Renal cortex interstitium (tissue), 11 donors: ENCODE results near the gene CCDC18. TPM values are rescaled to one million over a fixed set of nuclear protein-coding genes. Genes with fewer than 3 reads are reported as not detected.
"Not testable (repeated sequence)": the region's sequence is repeated elsewhere in the genome, so short reads cannot be mapped to it uniquely, and the experiment has no call there.

ENCODE experiments used
- DNase-seq, 11 donors: peaks; one replicate each; pipeline ENCODE4 v3.0.0-alpha.2; 2013; ENCODE audit warnings: low read depth in 9 of 11, low spot score in 4 of 11; ENCODE audit errors: extremely low read depth in 1 of 11
- polyA plus RNA-seq, 3 donors: library from polyadenylated mRNA; unstranded; fragments of 120-200 nt; gene quantifications; one replicate each; pipeline ENCODE4 v1.2.1, GENCODE V29; 2013; ENCODE audit not compliant: insufficient read length in 3 of 3

Gene CCDC18
- polyA plus RNA-seq, 3 donors = 11.4 to 12.8 (median 11.4) TPM

DNA sequence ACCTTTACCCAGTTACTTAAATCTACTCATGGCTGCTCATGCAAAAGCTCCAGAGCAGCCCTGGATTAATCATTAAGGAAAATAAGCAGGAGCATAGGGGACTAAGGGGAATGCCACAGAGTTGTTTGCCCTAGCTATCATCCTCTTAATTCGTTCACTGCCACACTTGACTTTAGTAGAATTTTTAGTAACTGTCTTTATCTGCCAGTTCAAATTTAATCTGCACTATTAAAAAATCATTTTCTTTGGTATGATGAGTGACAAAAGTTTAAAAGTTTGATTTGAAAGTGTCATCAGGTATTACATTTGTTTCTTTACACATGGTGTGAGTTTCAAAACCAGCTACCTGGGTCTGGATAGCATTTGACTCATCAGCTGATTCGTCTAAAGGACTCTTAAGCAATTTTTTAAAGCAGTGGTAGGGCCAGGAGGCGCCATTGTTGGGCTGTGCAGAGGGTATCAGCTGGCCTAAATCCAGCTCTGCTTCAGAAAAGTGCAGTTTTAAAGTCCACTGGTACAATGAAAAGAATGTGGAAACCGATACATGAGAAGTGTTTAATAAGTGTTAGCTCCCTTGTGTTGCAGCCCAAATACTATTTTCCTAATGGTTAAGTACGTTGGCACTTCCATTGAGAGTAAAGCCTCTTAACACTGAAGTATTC, 95.2 kb downstream of the CCDC18 start:
- DNase-seq = peak in 8 of 11 donors; percentile 5 to 59 (median 30)

DNA sequence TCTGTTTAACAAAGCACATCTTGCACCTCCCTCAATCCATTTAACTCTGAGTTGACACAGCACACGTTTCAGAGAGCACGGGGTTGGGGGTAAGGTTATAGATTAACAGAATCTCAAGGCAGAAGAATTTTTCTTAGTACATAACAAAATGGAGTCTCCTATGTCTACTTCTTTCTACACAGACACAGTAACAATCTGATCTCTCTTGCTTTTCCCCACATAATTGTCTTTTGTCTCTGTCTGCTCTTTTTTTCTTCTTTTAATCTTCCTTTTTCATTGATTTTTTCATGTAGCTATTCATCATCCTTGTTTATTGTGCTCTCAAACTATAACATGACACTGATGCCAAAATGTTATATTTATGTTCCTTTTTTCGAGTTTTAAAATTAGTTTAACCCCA, 97.0 kb downstream of the CCDC18 start:
- DNase-seq = not testable (repeated sequence)

DNA sequence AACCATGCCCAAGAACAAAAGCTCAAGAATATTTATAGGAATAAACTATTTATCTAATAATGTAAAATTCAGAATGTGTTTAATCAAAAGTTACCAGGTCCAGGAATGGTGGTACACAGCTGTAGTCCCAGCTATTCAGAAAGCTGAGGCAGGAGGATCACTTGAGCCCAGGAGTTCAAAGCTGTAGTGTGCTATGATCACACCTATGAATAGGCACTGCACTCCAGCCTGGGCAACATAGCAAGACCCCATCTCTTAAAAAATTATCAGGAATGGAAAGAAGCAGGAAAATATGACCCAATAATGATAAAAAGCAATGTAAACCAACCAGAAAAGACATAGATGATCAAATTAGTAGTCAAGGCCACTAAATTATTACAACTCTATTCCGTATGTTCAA, 103.0 kb downstream of the CCDC18 start:
- no peak for DNase-seq

DNA sequence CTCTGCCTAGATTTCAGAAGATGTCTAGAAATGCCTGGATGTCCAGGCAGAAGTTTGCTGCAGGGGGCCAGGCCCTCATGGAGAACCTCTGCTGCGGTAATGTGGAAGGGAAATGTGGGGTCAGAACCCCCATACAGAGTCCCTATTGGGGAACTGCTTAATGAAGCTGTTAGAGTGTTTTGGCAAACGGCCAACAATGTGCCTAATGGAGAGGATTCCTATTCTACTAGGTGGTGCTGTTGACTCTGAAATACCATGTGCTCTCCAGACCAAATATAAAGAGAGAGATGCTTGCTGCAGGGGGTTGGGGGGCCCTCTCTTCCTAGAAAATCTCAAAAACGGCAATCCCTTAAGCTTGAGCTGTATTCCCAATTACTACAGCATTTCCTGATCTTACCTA, 108.0 kb downstream of the CCDC18 start:
- no peak for DNase-seq

DNA sequence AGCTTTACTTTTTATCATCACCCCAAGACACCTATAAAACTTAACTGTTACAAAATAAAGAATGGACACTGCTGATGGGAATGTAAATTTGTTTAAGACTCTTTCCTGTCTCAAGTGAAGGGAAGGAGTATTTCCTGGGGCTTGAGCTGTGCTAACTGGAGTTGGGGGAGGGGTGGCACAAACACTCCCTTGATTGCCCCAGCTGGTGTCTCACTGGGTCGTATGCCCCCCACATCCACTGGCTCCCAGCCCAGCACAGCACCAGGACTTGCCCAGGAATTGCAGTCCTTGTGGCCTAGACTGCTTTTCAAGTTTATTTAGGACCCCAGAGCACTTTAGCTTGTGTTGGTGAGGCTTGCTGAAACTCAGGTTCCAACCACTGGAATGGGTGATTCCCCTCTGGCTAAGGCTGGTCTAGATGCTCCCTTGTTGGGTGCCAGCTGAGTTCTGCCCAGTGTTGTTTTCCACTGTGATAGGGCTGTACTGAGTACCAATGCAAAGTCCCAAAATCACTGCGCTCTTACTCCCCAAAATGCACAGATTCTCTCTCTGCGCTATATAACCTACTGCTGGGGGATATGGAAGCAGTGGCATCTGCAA, 116.1 kb downstream of the CCDC18 start:
- no peak for DNase-seq

DNA sequence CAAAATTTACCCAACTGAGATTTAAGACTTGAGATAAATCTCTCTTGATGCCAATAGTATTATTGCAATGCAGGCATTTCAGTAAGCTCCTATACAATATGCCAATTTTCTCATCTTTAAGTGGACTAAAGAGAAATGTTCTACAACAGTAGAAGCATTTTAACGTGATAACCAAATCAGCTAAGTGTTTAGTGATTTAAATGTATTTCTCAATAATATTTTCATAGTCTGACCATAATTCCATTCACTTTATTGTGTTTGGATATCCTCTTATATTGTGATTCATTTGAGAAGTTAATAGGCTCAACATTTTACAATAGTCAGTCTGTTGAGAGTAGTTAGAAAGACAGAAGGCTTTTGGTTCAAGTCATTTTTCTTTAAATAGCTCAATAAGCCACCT, 120.6 kb downstream of the CCDC18 start:
- no peak for DNase-seq

DNA sequence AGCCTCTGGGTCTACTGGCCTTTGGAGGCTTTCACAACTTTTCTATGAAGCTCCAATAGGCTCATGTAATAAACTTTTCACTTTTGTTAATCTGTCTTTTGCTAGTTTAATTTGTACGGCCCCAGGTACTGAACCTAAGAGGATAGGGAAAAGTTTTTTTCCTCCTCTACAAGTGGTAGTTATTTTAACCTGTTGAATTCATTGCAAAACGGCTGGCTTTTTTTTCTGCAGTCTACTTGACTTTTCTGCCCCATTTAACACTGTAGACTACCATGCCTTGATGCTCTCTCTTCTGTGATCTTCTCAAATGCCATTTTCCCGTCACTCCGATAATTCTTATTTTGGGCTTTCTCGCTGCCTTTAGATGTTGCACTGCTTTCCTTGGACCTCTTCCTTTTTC, 121.6 kb downstream of the CCDC18 start:
- DNase-seq = no peak

DNA sequence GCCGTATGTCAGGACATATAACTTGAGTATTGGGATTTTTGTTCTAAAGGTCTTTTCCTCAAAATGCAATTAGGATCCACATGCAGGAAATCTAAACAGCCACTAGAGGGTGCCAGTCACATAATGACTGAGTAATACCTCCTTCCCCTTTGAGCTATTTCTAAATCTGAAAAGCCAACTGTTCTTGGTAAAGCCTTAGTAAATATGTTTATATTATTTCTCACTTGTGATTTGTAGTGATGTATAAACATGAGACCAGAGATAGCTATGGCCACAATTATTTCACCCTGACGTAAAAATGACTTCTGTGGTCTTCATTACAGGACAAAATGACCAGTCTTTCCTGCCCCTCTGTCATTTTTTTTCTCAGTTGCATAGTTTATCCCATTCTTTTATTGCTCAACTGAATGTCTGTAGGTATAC, 124.2 kb downstream of the CCDC18 start:
- DNase-seq = peak in 10 of 11 donors; percentile 28 to 65 (median 38)

DNA sequence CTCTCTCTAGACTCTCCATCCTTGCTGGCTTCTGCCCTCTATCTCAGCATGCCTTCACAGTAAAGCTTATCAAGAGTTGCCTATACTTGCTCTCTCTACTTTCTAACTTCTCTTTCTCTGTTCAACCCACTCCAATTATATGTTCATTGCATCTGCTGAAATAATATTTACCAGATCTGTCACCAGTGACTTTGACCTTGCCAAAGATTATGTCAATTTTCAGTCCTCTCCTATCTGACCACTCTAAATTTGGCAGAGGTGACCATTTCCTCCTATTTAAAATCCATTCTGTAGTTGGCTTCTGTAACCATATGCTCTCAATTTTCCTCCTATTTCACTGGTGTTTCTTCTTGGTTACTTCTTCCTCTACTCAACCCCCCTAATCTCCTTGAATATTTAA, 126.4 kb downstream of the CCDC18 start:
- DNase-seq = no peak

DNA sequence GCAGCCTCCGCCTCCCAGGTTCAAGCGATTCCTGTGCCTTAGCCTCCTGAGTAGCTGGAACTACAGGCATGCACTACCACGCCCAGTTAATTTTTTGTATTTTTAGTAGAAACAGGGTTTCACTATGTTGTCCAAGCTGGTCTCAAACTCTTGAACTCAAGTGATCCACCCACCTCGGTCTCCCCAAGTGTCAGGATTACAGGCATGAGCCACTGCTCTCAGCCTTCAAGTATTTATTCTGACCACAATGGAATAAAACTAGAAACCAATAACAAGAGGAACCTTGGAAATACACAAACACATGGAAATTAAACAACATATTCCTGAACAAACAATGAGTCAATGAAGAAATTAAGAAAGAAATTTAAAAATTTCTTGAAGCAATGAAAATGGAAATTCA, 132.5 kb downstream of the CCDC18 start:
- no peak for DNase-seq

DNA sequence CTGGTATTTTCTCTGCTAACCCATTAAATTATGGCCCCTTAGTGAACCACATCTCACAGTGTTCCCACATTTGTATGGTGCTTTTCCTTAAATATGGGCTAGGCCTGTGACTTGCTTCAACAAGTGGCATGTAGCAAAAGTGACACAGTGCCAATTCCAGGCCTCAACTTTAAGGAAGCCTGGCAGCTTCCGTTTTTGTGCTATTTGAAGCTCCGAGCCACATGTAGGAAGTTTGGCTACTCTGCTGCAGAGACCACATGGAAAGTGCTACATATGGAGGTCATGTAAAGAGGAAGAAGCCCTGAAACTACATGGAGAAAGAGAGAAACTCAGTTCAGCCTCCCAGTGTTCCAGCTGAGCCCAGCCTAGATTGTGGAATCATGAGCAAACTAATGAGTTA, 136.7 kb downstream of the CCDC18 start:
- DNase-seq = no peak

DNA sequence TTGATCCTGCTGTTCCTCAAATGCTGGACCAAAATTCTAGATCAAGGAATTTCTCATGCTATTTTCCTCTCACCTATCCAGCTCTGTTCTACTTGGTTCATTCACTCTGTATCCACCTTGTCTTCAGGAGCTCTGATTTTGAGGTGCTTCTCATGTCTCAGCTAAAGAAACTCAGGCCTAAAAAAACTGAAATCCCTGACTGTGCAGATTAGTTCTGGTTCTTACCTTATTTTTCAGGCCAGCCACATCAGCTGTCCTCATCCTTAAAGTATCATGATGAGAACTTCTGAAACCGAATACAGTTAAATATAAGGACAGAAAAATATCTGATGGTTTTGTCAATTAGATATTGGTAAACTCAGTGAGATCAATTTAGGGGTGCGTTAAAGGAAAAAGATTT, 137.4 kb downstream of the CCDC18 start:
- DNase-seq = no peak

DNA sequence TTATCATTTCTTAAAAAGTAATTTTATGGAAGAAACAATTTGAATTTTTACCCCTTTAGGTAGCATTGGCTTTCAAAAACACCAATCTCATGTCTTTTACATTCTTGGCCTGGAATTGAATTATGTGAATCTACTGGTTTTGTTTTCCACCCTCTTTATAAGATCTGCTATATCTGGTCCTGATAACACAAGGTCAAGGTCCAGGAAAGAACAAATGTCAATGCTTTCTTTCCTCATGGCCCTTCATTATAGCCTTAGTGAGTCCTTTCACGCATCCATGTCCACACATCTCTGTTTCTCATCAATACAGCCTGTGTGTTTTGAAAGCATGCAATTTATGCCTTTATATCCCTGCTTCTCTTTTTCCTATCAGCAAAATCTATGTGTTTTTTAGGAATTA, 141.2 kb downstream of the CCDC18 start:
- DNase-seq = no peak

DNA sequence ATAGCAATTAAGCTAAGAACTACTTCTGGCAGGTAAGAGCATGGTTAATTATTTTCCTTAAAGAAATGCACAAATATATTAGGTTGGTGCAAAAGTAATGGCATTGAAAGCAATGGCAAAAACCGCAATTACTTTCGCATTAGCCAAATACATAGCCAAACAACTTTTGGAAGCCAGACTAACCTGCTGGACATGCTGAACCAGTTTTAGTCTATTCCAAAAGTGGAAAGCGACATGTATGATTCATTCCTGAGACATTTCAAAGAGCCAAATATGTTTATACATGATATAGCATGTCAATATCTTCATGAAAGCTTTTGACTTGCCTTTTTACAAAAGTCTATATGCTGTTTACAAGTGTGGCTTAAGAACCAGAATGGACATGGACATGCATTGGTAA, 141.8 kb downstream of the CCDC18 start:
- DNase-seq = no peak

DNA sequence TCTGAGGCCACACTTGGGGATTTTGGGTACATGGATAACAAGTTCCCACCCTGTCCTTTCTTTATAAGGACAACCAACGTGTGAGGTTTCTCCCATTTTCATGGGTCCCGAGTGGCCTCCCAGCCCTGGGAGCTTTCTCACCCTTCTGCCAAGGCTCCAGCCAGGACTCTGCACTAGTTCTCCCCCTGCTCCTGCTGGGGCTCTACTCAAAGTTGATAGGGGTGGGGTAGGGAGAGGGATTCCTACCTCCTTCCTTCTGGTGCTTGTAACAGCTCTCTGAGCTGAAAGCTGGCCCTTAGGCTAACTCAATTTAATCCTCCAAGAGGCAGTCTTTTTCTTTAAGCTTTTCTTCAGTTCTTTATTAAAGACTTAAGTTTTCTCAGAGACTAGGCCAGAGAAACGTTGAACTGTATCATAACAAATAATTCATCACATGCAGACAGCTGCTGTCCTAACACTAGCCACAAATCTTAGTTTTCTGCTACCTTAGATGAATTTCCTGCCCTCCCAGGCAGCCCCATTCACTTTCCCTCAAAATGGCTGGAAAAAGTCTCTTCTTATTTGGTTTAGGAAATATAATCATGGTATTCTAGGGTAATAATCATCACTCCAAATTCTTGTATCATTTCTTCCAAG, 142.8 kb downstream of the CCDC18 start:
- DNase-seq = no peak

DNA sequence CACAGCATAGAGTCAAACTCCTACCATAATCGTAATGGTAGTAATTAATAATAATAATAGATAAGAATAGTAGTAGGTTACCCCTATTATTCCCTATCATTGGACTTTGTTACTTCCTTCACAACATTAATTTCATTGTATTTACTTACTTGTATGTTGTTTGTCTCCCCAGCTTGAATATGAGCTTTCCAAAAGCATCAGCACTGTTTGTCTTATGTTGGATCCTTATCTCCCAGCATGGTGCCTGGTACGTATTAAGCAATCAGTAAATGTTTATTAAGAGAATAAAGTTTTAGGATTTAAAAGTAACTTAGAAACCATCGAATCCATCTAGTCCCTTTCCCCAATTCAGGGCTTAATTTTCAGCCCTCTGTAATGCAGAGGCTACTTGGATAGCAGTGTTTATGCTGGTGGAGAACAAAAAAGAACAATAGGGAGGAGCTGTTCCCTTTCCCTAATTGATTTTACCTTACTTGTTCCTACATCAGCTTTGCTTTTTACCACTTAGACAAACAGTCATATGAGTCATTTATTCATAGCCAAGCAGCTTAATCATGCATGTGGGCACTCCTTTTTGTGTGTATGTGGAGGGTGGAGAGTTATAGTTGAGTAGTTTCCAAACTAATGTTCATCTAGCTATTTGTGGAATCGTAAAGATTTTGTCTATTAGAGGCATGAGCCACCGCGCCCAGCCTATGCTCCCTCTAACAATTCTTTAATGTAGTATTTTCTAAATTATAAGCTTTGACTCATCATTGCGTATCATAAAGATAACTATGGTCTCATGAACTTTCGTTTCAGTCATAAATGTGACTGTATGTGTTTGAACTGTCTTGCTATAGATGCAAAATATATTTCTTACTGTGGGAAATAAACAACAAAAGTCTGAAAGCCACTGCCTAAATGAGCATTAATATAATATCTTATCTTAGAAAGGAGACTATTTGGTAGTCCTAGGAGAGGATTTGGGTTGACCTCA, 144.3 kb downstream of the CCDC18 start:
- no peak for DNase-seq
